Measurements from ENCODE around the gene CBLN1.

DNA sequence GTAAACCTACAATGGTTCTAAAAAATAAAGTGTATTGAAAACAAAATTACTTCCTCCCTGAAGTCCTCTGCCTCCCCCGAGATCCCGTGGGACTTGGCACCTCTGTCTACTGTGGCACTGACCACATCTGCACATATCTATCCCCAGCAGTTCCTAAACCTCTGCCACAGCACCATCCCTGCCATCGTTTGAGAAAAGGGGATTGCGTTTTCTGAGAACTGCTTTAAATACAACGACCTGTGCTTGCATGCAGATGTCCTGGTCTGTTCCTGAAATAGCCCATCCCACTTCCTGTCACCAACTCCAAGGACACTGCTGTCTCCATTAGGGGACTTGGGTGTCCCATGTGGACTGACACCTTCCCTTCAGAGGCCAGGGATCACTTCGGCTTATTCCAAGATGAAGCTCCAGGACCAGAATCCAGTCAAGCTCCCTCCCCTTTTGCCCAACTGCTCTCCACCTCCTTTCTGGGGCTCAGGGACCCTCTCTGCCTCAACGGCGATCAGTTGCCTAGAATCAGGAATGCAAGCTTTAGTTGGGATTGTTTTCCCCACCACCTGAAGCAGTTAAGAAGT, 20.6 kb downstream of the CBLN1 start:
- no peak for TF ChIP-seq CTCF (IDR thresholded peaks at IDR 0.05 in 2 of 3, conservative IDR thresholded peaks at IDR 0.05 in 1 of 3; ENCODE audit: borderline replicate concordance in 1 of 3, insufficient read depth in 1 of 3, low read depth in 2 of 3, low read length in 2 of 3)
- TF ChIP-seq CBX3 (IDR thresholded peaks at IDR 0.05; ENCODE audit: low read depth) = no peak
- TF ChIP-seq POLR2A (IDR thresholded peaks at IDR 0.05; ENCODE audit: borderline replicate concordance, extremely low read depth, insufficient read depth, insufficient read length) = no peak
- no peak for TF ChIP-seq JUND (IDR thresholded peaks at IDR 0.05)
- TF ChIP-seq EZH2phosphoT487 (IDR thresholded peaks at IDR 0.05; ENCODE audit: borderline replicate concordance) = no peak
